ENCODE results near the gene INTS2.

DNA sequence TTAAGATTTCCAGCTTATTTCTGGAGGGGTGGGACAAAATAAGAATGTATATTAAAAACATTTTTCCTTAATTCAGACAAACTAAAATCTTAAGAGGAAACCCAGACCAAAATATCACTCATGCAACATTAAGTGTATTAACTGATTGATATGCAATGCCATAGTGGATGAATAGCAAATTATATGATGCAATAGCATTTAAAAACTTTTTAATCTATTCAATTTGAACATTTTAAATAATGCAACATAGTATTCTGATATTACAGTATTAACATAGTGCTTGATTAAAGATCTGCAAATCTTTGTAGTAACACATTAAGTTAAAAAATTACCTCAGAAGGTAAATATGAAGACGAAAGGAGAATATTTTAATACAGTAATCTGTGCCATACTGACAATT, 15.3 kb upstream of the INTS2 start:
- no peak for TF ChIP-seq RCOR1 (IDR thresholded peaks at IDR 0.05; ENCODE audit: low read depth, low read length)
- TF ChIP-seq, protein P1, sequence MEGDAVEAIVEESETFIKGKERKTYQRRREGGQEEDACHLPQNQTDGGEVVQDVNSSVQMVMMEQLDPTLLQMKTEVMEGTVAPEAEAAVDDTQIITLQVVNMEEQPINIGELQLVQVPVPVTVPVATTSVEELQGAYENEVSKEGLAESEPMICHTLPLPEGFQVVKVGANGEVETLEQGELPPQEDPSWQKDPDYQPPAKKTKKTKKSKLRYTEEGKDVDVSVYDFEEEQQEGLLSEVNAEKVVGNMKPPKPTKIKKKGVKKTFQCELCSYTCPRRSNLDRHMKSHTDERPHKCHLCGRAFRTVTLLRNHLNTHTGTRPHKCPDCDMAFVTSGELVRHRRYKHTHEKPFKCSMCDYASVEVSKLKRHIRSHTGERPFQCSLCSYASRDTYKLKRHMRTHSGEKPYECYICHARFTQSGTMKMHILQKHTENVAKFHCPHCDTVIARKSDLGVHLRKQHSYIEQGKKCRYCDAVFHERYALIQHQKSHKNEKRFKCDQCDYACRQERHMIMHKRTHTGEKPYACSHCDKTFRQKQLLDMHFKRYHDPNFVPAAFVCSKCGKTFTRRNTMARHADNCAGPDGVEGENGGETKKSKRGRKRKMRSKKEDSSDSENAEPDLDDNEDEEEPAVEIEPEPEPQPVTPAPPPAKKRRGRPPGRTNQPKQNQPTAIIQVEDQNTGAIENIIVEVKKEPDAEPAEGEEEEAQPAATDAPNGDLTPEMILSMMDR (IDR thresholded peaks at IDR 0.05) = no peak
- no peak for TF ChIP-seq POLR2AphosphoS2 (conservative IDR thresholded peaks at IDR 0.05; ENCODE audit: low read length)
- no peak for TF ChIP-seq JUNB (IDR thresholded peaks at IDR 0.05)
- no peak for TF ChIP-seq EP300 (IDR thresholded peaks at IDR 0.05)
- no peak for TF ChIP-seq POLR2A (IDR thresholded peaks at IDR 0.05; ENCODE audit: low read length)
- TF ChIP-seq, protein P2, sequence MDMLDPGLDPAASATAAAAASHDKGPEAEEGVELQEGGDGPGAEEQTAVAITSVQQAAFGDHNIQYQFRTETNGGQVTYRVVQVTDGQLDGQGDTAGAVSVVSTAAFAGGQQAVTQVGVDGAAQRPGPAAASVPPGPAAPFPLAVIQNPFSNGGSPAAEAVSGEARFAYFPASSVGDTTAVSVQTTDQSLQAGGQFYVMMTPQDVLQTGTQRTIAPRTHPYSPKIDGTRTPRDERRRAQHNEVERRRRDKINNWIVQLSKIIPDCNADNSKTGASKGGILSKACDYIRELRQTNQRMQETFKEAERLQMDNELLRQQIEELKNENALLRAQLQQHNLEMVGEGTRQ (IDR thresholded peaks at IDR 0.05) = no peak
- no peak for TF ChIP-seq RARB (CRISPR knock-in tag; IDR thresholded peaks at IDR 0.05)
- no peak for TF ChIP-seq NR3C1 (IDR thresholded peaks at IDR 0.05)
- TF ChIP-seq MAZ (IDR thresholded peaks at IDR 0.05; ENCODE audit: borderline replicate concordance, low read depth, low read length) = no peak
- no peak for TF ChIP-seq RAD21 (conservative IDR thresholded peaks at IDR 0.05 in 1 of 2, IDR thresholded peaks at IDR 0.05 in 1 of 2)
- TF ChIP-seq SMC3 (IDR thresholded peaks at IDR 0.05) = no peak
- TF ChIP-seq MAX (IDR thresholded peaks at IDR 0.05) = no peak
